DND-41 (cell line): Measurements from ENCODE around the gene GRK6.

Experiments
- CTCF ChIP-seq: IDR thresholded peaks from 2 replicates; pipeline ENCODE4 v1.5.1; 2012; ENCODE audit warnings: borderline replicate concordance, low read length, moderate library complexity, mild to moderate bottlenecking; ENCODE audit not compliant: poor library complexity, severe bottlenecking; ENCODE audit errors: extremely low read depth
- EZH2 ChIP-seq: IDR thresholded peaks from 3 replicates; pipeline ENCODE4 v1.6.1; 2012; ENCODE audit warnings: borderline replicate concordance, low read depth, mild to moderate bottlenecking, moderate library complexity, low read length, inconsistent platforms; ENCODE audit not compliant: severe bottlenecking

GRCh38 chr5:177479774-177480173 is 53.3 kb downstream of the GRK6 start:
- no peak for TF ChIP-seq CTCF
- no peak for TF ChIP-seq EZH2
